K562 (cell line): ENCODE data around the gene LILRA5. TPM values are rescaled to one million over a fixed set of nuclear protein-coding genes. Genes with fewer than 3 reads are reported as not detected.
"Not testable (repeated sequence)": the region's sequence is repeated elsewhere in the genome, so short reads cannot be mapped to it uniquely, and the experiment has no call there.

Source experiments
- ATAC-seq: fragments of 200-7000 bp; cut with Tn5 transposase; 3 replicates; pipeline ENCODE4 v1.9.1; 2020; ENCODE audit warnings: moderate library complexity
- BruUV-seq: library from RNA; stranded (reverse); fragments of 400-500 nt; replicated peaks from 2 replicates; lab custom pipeline; 2021; lab: Mats Ljungman, UMichigan
- CTCF ChIA-PET: fragments of 300-600 bp; formaldehyde crosslinking; extraction: SDS; loops from one replicate; lab custom pipeline; 2021; ENCODE audit warnings: low intra/inter-chr PET ratio; lab: Yijun Ruan, JAX
- POLR2A ChIA-PET: fragments of 300-600, 350-650 bp; sonication (Branson Sonifier 250); formaldehyde crosslinking; extraction: SDS; loops from one replicate; lab custom pipeline; 2021; ENCODE audit warnings: antibody characterized with exemption, inconsistent platforms; lab: Yijun Ruan, JAX
- DNase-seq, 4 experiments: peaks; one replicate each; pipeline versions ENCODE4 v3.0.0 to v3.0.0-alpha.2; 2011 to 2018; ENCODE audit warnings: low spot score in 3 of 4, mixed read lengths in 3 of 4; ENCODE audit errors: extremely low read depth in 1 of 4
- FAIRE-seq: peaks from 2 replicates; lab custom pipeline; 2011; peaks lifted over from hg19 to GRCh38; lab: Jason Lieb, UNC
- H2AFZ ChIP-seq: 2 replicates; pipeline ENCODE4 v1.6.0; 2011; ENCODE audit warnings: low read depth, low read length, control low read depth, inconsistent platforms
- H3K27ac ChIP-seq: fragments of 200-600 bp; 3 replicates; pipeline ENCODE4 v1.8.0; 2011; ENCODE audit warnings: low read depth, mild to moderate bottlenecking, control low read depth, inconsistent platforms, low read length, moderate library complexity, mixed read lengths; ENCODE audit errors: extremely low read depth
- H3K27me3 ChIP-seq, 2 experiments: fragments of 300-600 bp in 1 of 2; 2 replicates in 1 of 2; 3 replicates in 1 of 2; pipeline versions ENCODE4 v1.6.0 to v1.8.0; 2011; ENCODE audit warnings: inconsistent platforms in 2 of 2, low read length in 2 of 2, mild to moderate bottlenecking in 1 of 2, mixed read lengths in 1 of 2, moderate library complexity in 1 of 2; ENCODE audit not compliant: control insufficient read depth in 2 of 2, insufficient read depth in 2 of 2
- H3K36me3 ChIP-seq: fragments of 300-600 bp; 3 replicates; pipeline ENCODE4 v1.8.0; 2011; ENCODE audit warnings: mild to moderate bottlenecking, low read length, inconsistent platforms; ENCODE audit not compliant: control insufficient read depth, insufficient read depth
- H3K4me1 ChIP-seq, 2 experiments: fragments of 200-600 bp in 1 of 2; replicated peaks in 1 of 2; 2 replicates in 1 of 2; 3 replicates in 1 of 2; pipeline versions ENCODE4 v1.5.1 to v1.8.0; 2011; ENCODE audit warnings: inconsistent platforms in 2 of 2, low read length in 2 of 2, mild to moderate bottlenecking in 1 of 2, mixed read lengths in 1 of 2, moderate library complexity in 1 of 2; ENCODE audit not compliant: control insufficient read depth in 2 of 2, insufficient read depth in 2 of 2
- H3K4me2 ChIP-seq: 2 replicates; pipeline ENCODE4 v1.6.1; 2011; ENCODE audit warnings: low read length, control low read depth, inconsistent platforms, mixed read lengths; ENCODE audit not compliant: insufficient read depth
- H3K4me3 ChIP-seq: fragments of 200-600 bp; sonication (generic), shearing (Covaris generic); 2 replicates; pipeline ENCODE4 v1.5.1; 2016; ENCODE audit warnings: control low read depth, inconsistent platforms
- H3K79me2 ChIP-seq: fragments of 200-600 bp; 3 replicates; pipeline ENCODE4 v1.8.0; 2011; ENCODE audit warnings: low read length, inconsistent platforms; ENCODE audit not compliant: control insufficient read depth, insufficient read depth
- H3K9ac ChIP-seq, 2 experiments: 2 replicates each; pipeline versions ENCODE4 v1.6.0 to v1.6.1; 2011; ENCODE audit warnings: low read depth in 2 of 2, low read length in 2 of 2, control low read depth in 1 of 2, inconsistent platforms in 1 of 2, mild to moderate bottlenecking in 1 of 2, mixed read lengths in 1 of 2; ENCODE audit not compliant: insufficient read depth in 1 of 2
- H3K9me1 ChIP-seq: one replicate; pipeline ENCODE4 v1.6.0; 2011; ENCODE audit warnings: inconsistent platforms, mild to moderate bottlenecking, low read length, moderate library complexity; ENCODE audit not compliant: control insufficient read depth, insufficient read depth
- H3K9me3 ChIP-seq: replicated peaks from 2 replicates; pipeline ENCODE4 v1.5.1; 2011; ENCODE audit warnings: low read depth, low read length, inconsistent platforms; ENCODE audit not compliant: control insufficient read depth, insufficient read depth
- H4K20me1 ChIP-seq: replicated peaks from 2 replicates; pipeline ENCODE4 v1.6.1; 2011; ENCODE audit warnings: low read length, inconsistent platforms, mixed read lengths; ENCODE audit not compliant: control insufficient read depth, insufficient read depth
- DLX4 ChIP-seq: fragments of 250-450 bp; sonication (Bioruptor Pico); IDR thresholded peaks from 2 replicates; pipeline ENCODE4 v1.6.1; 2021; ENCODE audit warnings: mild to moderate bottlenecking
- IRF9 ChIP-seq: fragments of 450-650 bp; IDR thresholded peaks from 2 replicates; pipeline ENCODE4 v1.6.1; 2016; ENCODE audit warnings: missing biosample characterization, missing genetic modification characterization
- MAFG ChIP-seq: fragments of 450-650 bp; conservative IDR thresholded peaks from 2 replicates; pipeline ENCODE4 v1.6.1; 2016; ENCODE audit warnings: missing genetic modification characterization, missing compliant biosample characterization
- NR3C1 ChIP-seq: sonication (generic); formaldehyde crosslinking; IDR thresholded peaks from 2 replicates; pipeline ENCODE4 v1.8.1; 2022; ENCODE audit warnings: missing genetic modification reagents
- SMAD4 ChIP-seq: fragments of 250-450 bp; sonication (Bioruptor Pico); conservative IDR thresholded peaks from 2 replicates; pipeline ENCODE4 v1.8.0; 2021; ENCODE audit warnings: inconsistent platforms, mild to moderate bottlenecking, moderate library complexity
- WGBS: fragments of 100-300 bp; shearing (Covaris generic); methylation state at CpG from one replicate; pipeline ENCODE4 v1.1.6; 2016; ENCODE audit warnings: low coverage, mixed read lengths; ENCODE audit not compliant: insufficient coverage; ENCODE audit errors: missing lambda C conversion rate; 5-methylcytosine and 5-hydroxymethylcytosine counted together
- in situ Hi-C: fragments of 300-500 bp; cut with MboI; formaldehyde crosslinking; loops from 4 replicates; pipeline ENCODE4 v1.15.0; 2018; ENCODE audit warnings: inconsistent platforms, mixed read lengths
- intact Hi-C: fragments of 100-400 bp; cut with micrococcal nuclease; formaldehyde crosslinking; loops from 2 replicates; pipeline ENCODE4 v1.14.2; 2022
- polyA plus RNA-seq, 8 experiments: library from polyadenylated mRNA; depleted of rRNA in 4 of 8; stranded (reverse) in 5 of 8; unstranded in 3 of 8; fragments of >200 nt; fragmentation: Nextera tagmentation in 2 of 8; fragmentation: Illumina TruSeq in 1 of 8; extraction: Ambion mirVana in 2 of 8; extraction: Trizol in 1 of 8; gene quantifications; 2 replicates each; pipeline versions ENCODE4 v1.2.1 to v1.2.3, GENCODE V29; 2011 to 2014; ENCODE audit warnings: inconsistent platforms in 1 of 8, missing spikeins in 1 of 8
- total RNA-seq, 7 experiments: library from RNA; depleted of rRNA in 6 of 7; stranded (reverse); fragments of >200 nt in 6 of 7; fragmentation: Illumina TruSeq in 2 of 7; extraction: Trizol in 2 of 7; gene quantifications; 2 replicates each; pipeline versions ENCODE4 v1.2.1 to v1.2.3, GENCODE V29; 2011 to 2021; ENCODE audit warnings: low replicate concordance in 1 of 7

LILRA5 gene
- total and polyA plus RNA-seq, 9 of the 15 experiments (the other 6 are each of a cell fraction or from before 2014, with no cell fraction given): not detected

GRCh38 chr19:54287456-54287855, 25.5 kb downstream of the LILRA5 start (continued):
- TF ChIP-seq DLX4 (CRISPR knock-in tag) (no peak), NR3C1 (CRISPR knock-in tag) (no peak), SMAD4 (no peak), IRF9 (no peak), MAFG (tag) (no peak)

GRCh38 chr19:54286283-54286682, 26.7 kb downstream of the LILRA5 start:
- H3K4me1 ChIP-seq, in situ Hi-C loops, H3K36me3 ChIP-seq, H3K9ac ChIP-seq, FAIRE-seq, intact Hi-C loops, CTCF ChIA-PET, ATAC-seq, H3K27ac ChIP-seq, H3K79me2 ChIP-seq, DNase-seq, H3K9me3 ChIP-seq, H4K20me1 ChIP-seq, H3K4me2 ChIP-seq, BruUV-seq, POLR2A ChIA-PET, H3K9me1 ChIP-seq, H2AFZ ChIP-seq, H3K4me3 ChIP-seq: not testable (repeated sequence)
- WGBS: 0% methylated on average over 5 of the region's 10 CpGs
- H3K27me3 ChIP-seq: peaks cover 19 to 50% of the 10 kb centered on the region in 2 experiments; a peak in 4 of 5 replicates

GRCh38 chr19:54285427-54286056, 27.4 kb downstream of the LILRA5 start:
- H3K36me3 ChIP-seq, DNase-seq, H3K79me2 ChIP-seq, H3K27ac ChIP-seq, H3K4me2 ChIP-seq, H3K9ac ChIP-seq, BruUV-seq, ATAC-seq, H3K9me3 ChIP-seq, H3K4me3 ChIP-seq, POLR2A ChIA-PET, H3K9me1 ChIP-seq, FAIRE-seq, H3K4me1 ChIP-seq, in situ Hi-C loops, H2AFZ ChIP-seq, CTCF ChIA-PET, intact Hi-C loops, H4K20me1 ChIP-seq: not testable (repeated sequence)
- peaks cover 19 to 54% of the 10 kb centered on the region in 2 experiments for H3K27me3 ChIP-seq
- WGBS: 1% methylated on average over 9 of the region's 12 CpGs
